Thoracic aorta (tissue), 2 donors: ENCODE results near the gene RIMBP3C. TPM values are rescaled to one million over a fixed set of nuclear protein-coding genes. Genes with fewer than 3 reads are reported as not detected.
"Not testable (repeated sequence)": the region's sequence is repeated elsewhere in the genome, so short reads cannot be mapped to it uniquely, and the experiment has no call there.

Source experiments
- ATAC-seq: fragments of 150-250 bp; one replicate; pipeline ENCODE4 v1.8.0; 2017; ENCODE audit warnings: low read depth; ENCODE audit not compliant: insufficient number of reproducible peaks, low FRiP score
- DNase-seq: peaks from one replicate; pipeline ENCODE4 v3.0.0-alpha.2; 2020; ENCODE audit warnings: low spot score
- H3K27ac ChIP-seq, 2 donors: fragments of 200-600 bp; sonication (generic); 1 replicate in 1 of 2; 2 replicates in 1 of 2; pipeline ENCODE4 v1.5.1; 2016; ENCODE audit warnings: mild to moderate bottlenecking in 2 of 2, moderate library complexity in 2 of 2
- H3K27me3 ChIP-seq: fragments of 200-600 bp; sonication (generic); replicated peaks from 2 replicates; pipeline ENCODE4 v1.6.0; 2016; ENCODE audit warnings: mild to moderate bottlenecking; ENCODE audit not compliant: insufficient read depth
- H3K36me3 ChIP-seq: fragments of 200-600 bp; sonication (generic); one replicate; pipeline ENCODE4 v1.5.1; 2016
- H3K4me1 ChIP-seq, 2 donors: fragments of 200-600 bp; sonication (generic); 1 replicate in 1 of 2; 2 replicates in 1 of 2; pipeline versions ENCODE4 v1.5.1 to v1.6.0; 2016; ENCODE audit warnings: low read depth in 2 of 2, mild to moderate bottlenecking in 1 of 2; ENCODE audit not compliant: control insufficient read depth in 1 of 2
- H3K4me3 ChIP-seq: fragments of 200-600 bp; sonication (generic); 2 replicates; pipeline ENCODE4 v1.5.1; 2016; ENCODE audit warnings: mild to moderate bottlenecking
- H3K9me3 ChIP-seq: fragments of 200-600 bp; sonication (generic); 2 replicates; pipeline ENCODE4 v1.5.1; 2016
- total RNA-seq, 2 donors: library from RNA; depleted of rRNA; stranded (reverse); fragments of >200 nt; gene quantifications; one replicate each; pipeline versions ENCODE4 v1.1.0 to v1.2.3, GENCODE V29; 2016
- TF ChIP-seq, protein P1 (sequence below): fragments of 200-600 bp; sonication (generic); IDR thresholded peaks from one replicate; pipeline ENCODE4 v1.5.1; 2019; ENCODE audit warnings: antibody characterized with exemption

RIMBP3C gene
- total RNA-seq, 2 donors from 2014 or later, result 0.14 to 0.28 TPM

DNA sequence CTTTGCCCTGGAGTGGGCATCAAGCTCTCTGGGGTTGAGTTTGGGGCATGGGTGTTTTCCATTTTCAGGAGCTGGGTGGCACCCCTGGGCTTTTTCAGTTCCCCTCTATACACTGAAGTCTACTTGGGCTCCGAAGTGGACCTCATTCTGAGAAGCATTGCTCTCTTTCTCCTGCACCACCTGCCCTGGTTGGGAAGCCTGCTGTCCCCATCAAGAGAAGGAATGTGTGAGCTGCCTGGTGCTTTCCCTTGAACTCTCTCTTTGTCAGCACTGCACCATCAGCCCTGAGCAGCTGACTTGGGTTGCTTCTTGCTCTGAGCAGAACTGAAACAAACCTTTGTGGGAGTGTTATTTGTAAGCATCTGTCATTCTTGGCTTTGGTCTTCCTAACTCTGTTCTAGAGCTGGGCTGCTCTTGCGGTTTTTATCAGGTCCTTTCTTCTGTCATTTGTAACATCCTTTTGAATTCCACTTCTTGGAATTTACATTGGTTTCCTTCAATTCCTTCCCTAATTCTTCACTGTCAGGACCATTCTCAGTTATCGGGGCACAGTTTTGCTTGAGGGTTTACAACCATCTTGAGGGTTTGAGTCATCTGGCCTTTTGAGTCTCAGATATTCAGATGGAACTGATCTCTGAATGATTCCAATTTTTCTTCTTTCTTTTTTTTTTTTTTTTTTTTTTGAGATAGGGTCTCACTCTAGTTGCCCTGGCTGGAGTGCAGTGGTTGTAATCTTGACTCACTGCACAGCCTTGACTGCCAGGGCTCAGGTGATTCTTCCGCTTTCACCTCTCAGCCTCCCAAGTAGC is 36.7 kb upstream of the RIMBP3C start:
- H3K4me3 ChIP-seq, result no peak overlapping the region
- H3K4me1 ChIP-seq, result peaks cover 29 to 62% of the 10 kb centered on the region in 2 donors
- no peak for DNase-seq
- peaks cover 2% of the 10 kb centered on the region for H3K36me3 ChIP-seq
- TF ChIP-seq, protein P1, sequence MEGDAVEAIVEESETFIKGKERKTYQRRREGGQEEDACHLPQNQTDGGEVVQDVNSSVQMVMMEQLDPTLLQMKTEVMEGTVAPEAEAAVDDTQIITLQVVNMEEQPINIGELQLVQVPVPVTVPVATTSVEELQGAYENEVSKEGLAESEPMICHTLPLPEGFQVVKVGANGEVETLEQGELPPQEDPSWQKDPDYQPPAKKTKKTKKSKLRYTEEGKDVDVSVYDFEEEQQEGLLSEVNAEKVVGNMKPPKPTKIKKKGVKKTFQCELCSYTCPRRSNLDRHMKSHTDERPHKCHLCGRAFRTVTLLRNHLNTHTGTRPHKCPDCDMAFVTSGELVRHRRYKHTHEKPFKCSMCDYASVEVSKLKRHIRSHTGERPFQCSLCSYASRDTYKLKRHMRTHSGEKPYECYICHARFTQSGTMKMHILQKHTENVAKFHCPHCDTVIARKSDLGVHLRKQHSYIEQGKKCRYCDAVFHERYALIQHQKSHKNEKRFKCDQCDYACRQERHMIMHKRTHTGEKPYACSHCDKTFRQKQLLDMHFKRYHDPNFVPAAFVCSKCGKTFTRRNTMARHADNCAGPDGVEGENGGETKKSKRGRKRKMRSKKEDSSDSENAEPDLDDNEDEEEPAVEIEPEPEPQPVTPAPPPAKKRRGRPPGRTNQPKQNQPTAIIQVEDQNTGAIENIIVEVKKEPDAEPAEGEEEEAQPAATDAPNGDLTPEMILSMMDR, result no peak
- ATAC-seq, result no peak
- no peaks in the 10 kb centered on the region for H3K27me3 ChIP-seq
- H3K9me3 ChIP-seq, result no peaks in the 10 kb centered on the region
- no peak overlapping the region for H3K27ac ChIP-seq

DNA sequence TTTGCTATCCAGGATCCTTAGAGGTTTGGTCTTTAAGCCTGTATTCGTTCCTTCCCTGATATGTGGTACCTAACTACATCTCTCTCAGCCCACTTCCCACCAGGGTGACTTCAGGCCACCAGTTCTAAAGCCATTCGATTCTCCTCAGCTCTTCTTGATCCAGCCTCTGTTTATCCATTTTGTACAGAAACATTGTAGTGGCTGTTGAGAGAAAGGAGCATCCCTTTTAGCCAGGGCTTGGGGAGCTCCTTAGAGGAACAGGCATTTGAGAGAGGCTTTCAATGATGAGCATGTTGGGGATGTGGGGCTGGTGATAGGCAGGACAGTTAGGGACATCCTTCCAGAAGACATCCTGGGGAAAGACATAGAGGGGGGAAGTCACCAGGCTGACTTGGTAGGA is 34.1 kb upstream of the RIMBP3C start:
- no peak for DNase-seq
- Histone ChIP-seq H3K4me3 (no peak overlapping the region), H3K4me1 (peaks cover 16 to 57% of the 10 kb centered on the region in 2 donors), H3K36me3 (no peaks in the 10 kb centered on the region), H3K27ac (no peak overlapping the region), H3K27me3 (no peaks in the 10 kb centered on the region), H3K9me3 (no peaks in the 10 kb centered on the region)
- TF ChIP-seq, protein P1, result no peak
- ATAC-seq, result no peak

DNA sequence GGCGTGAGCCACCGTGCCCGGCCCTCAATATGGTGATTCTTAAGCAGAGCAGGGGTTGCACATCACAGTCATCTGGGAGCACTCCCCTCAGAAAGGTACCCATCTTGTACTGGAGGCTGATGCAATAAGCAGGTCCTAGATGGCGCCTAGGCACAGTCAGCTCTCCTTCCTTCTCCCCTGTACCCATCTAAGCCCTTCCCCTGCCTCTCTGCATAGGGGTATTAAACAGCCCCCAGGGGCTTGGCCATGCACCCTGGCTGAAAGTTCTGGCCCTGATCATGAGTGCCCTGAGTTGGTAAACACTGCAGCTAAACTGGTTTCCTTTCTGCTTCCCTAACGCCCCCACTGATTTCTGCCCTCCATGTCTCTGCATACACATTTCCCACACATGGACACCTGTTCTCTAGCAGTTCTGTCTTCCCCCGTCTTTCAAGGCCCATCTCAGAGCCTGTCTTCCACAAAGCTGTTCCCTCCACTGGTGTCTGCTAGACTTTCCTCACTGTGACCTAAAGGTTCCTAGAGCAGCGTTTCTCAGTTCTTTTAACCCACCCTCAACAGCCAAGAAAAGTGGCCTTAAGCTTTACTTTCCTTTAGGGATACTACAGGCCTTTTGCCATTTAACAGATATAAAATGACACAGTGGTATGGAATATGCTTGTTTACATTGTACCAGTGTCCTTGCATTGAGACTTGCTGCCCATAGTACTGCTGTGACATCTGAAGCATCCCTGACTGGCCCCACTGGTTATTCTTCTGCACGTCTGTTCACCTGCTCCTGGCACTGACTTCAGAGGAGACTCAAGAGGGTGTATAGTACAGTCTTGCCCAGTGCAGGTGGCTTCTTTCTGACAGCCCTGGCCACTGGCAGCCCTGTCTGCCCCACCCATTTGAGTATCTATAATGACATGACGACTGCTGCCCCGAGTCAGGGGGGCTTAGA is 31.8 kb upstream of the RIMBP3C start:
- H3K27ac ChIP-seq, result no peak overlapping the region
- DNase-seq (no peak), ATAC-seq (no peak)
- H3K4me3 ChIP-seq, result no peak overlapping the region
- no peaks in the 10 kb centered on the region for H3K9me3 ChIP-seq
- H3K4me1 ChIP-seq, result peaks cover 5 to 52% of the 10 kb centered on the region in 2 donors
- no peaks in the 10 kb centered on the region for H3K36me3 ChIP-seq
- TF ChIP-seq, protein P1, result no peak
- no peaks in the 10 kb centered on the region for H3K27me3 ChIP-seq

DNA sequence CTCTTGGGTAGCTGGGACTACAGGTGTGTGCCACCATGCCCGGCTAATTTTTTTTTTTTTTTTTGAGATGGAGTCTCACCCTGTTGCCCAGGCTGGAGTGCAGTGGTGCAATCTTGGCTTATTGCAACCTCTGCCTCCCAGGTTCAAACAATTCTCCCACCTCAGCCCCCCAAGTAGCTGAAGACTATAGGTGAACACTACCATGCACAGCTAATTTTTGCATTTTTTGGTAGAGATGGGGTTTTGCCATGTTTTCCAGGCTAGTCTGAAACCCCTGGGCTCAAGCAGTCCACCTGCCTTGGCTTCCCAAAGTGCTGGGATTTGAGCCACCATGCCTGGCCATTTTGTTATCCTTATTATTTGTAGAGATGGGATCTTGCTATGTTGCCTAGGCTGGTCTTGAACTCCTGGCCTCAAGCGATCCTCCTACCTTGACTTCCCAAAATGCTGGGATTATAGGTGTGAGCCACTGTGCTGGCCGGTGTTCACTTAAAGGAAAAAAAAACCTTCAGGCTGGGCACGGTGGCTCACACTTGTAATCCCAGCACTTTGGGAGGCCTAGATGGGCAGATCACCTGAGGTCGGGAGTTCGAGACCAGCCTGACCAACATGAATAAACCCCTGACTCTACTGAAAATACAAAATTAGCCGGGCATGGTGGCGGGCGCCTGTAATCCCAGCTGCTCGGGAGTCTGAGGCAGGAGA is 29.9 kb upstream of the RIMBP3C start:
- not testable (repeated sequence) for H3K4me3 ChIP-seq, H3K9me3 ChIP-seq, H3K27ac ChIP-seq, H3K27me3 ChIP-seq, ATAC-seq, H3K36me3 ChIP-seq, DNase-seq
- peaks cover 0 to 54% of the 10 kb centered on the region in 2 donors for H3K4me1 ChIP-seq

GRCh38 chr22:21580623-21581007 is 29.4 kb upstream of the RIMBP3C start:
- peaks cover 0 to 54% of the 10 kb centered on the region in 2 donors for H3K4me1 ChIP-seq
- not testable (repeated sequence) for ATAC-seq, H3K27me3 ChIP-seq

More at GRCh38 chr22:21580623-21581007, 29.4 kb upstream of the RIMBP3C start:
- not testable (repeated sequence) for H3K36me3 ChIP-seq, H3K9me3 ChIP-seq, H3K27ac ChIP-seq, DNase-seq, H3K4me3 ChIP-seq
